AG09319 (cell line): ENCODE data around the gene APEH.
"Not testable (repeated sequence)": the region's sequence is repeated elsewhere in the genome, so short reads cannot be mapped to it uniquely, and the experiment has no call there.

Experiments used
- DNase-seq: peaks from one replicate; pipeline ENCODE4 v3.0.0-alpha.2; 2010; ENCODE audit warnings: low read depth; ENCODE audit errors: extremely low read depth
- CTCF ChIP-seq: IDR thresholded peaks from 2 replicates; pipeline ENCODE4 v1.5.1; 2011; ENCODE audit warnings: low read depth, mild to moderate bottlenecking, inconsistent platforms, low read length, moderate library complexity

Gene APEH

GRCh38 chr3:49689046-49689907, 15.1 kb downstream of the APEH start, which contains the start of the genes MST1 and RNF123:
TSS of gene MST1 (minus strand) at chr3:49689474. CDS start at chr3:49688691, 783 bp downstream.
TSS of gene RNF123 (plus strand) at chr3:49689557. CDS start at chr3:49691166, 1,609 bp downstream.
- peak; percentile 73 for DNase-seq

GRCh38 chr3:49689908-49690624, 15.9 kb downstream of the APEH start:
- DNase-seq: not testable (repeated sequence)

More at GRCh38 chr3:49689046-49689907, 15.1 kb downstream of the APEH start, which contains the start of the genes MST1 and RNF123:
- peak; percentile 46 for TF ChIP-seq CTCF

- not testable (repeated sequence) for DNase-seq
Measured at GRCh38 chr3:49690856-49691255, 16.7 kb downstream of the APEH start.

GRCh38 chr3:49691481-49691880, 17.3 kb downstream of the APEH start:
- not testable (repeated sequence) for DNase-seq

GRCh38 chr3:49694409-49695070, 20.4 kb downstream of the APEH start:
- DNase-seq: not testable (repeated sequence)

- DNase-seq: not testable (repeated sequence)
Measured at GRCh38 chr3:49695350-49696015, 21.3 kb downstream of the APEH start.

GRCh38 chr3:49699281-49699979, 25.3 kb downstream of the APEH start:
- no peak for TF ChIP-seq CTCF
- no peak for DNase-seq

GRCh38 chr3:49700014-49700413, 25.9 kb downstream of the APEH start:
- no peak for TF ChIP-seq CTCF
- DNase-seq: no peak

- DNase-seq: no peak
- no peak; the same call in 1 of the 2 replicates for TF ChIP-seq CTCF
Measured at GRCh38 chr3:49700453-49701128, 26.4 kb downstream of the APEH start.
